ENCODE measurements around the gene IVNS1ABP.

DNA sequence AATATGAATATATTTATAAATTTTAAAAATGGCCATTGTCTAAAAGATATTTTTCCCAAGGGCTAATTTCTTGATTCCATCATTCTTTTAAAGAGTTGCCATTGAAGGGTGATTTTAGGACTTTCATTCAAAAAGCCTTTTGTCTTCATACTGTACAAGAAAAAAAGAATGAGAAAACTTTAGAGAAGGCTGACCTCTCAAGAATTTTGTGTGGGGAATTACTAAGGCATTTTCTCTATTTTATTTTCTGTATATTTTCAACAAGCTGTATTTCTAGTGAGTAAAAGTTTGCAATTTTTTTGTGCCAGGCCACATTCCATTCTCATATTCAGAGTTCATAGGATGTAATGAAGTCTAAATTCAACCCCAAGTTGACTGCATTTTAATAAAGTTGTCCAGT is 49.3 kb downstream of the IVNS1ABP start:
- no peak for TF ChIP-seq GATA2 (IDR thresholded peaks at IDR 0.05; ENCODE audit: low read depth, low read length)
- no peak for TF ChIP-seq GATA3 (IDR thresholded peaks at IDR 0.05; ENCODE audit: low read depth, low read length)
